Smooth muscle cell (in vitro differentiated cells): ENCODE data around the gene LDB1. TPM values are rescaled to one million over a fixed set of nuclear protein-coding genes. Genes with fewer than 3 reads are reported as not detected.

Experiments
- DNase-seq: peaks from one replicate; lab custom pipeline; 2025; ENCODE audit not compliant: unreplicated experiment; lab: John Stamatoyannopoulos, UW
- H2AFZ ChIP-seq: fragments of 200-600 bp; sonication (generic); 2 replicates; pipeline ENCODE4 v1.6.0; 2016; ENCODE audit warnings: antibody characterized with exemption, low read depth, mild to moderate bottlenecking
- H3F3A ChIP-seq: fragments of 200-600 bp; sonication (generic); 2 replicates; pipeline ENCODE4 v1.6.0; 2017; ENCODE audit warnings: antibody characterized with exemption, low read depth
- H3K27ac ChIP-seq: fragments of 200-600 bp; sonication (generic); 2 replicates; pipeline ENCODE4 v1.5.1; 2016; ENCODE audit warnings: low read depth, mild to moderate bottlenecking
- H3K27me3 ChIP-seq: fragments of 200-600 bp; sonication (generic); 2 replicates; pipeline ENCODE4 v1.6.1; 2016; ENCODE audit warnings: low read depth, mild to moderate bottlenecking
- H3K36me3 ChIP-seq: fragments of 200-600 bp; sonication (generic); 2 replicates; pipeline ENCODE4 v1.5.1; 2016; ENCODE audit warnings: low read depth
- H3K4me1 ChIP-seq: fragments of 200-600 bp; sonication (generic); 2 replicates; pipeline ENCODE4 v1.5.1; 2016; ENCODE audit warnings: low read depth
- H3K4me2 ChIP-seq: fragments of 200-600 bp; sonication (generic); 2 replicates; pipeline ENCODE4 v1.6.0; 2016; ENCODE audit warnings: mild to moderate bottlenecking
- H3K4me3 ChIP-seq: fragments of 200-600 bp; sonication (generic); 2 replicates; pipeline ENCODE4 v1.5.1; 2016; ENCODE audit warnings: mild to moderate bottlenecking
- H3K79me2 ChIP-seq: fragments of 200-600 bp; sonication (generic); 2 replicates; pipeline ENCODE4 v1.6.0; 2016; ENCODE audit warnings: low read depth, mild to moderate bottlenecking
- H3K9ac ChIP-seq: fragments of 200-600 bp; sonication (generic); 2 replicates; pipeline ENCODE4 v1.6.0; 2016; ENCODE audit warnings: low read depth
- H3K9me3 ChIP-seq: fragments of 200-600 bp; sonication (generic); replicated peaks from 2 replicates; pipeline ENCODE4 v1.5.1; 2016; ENCODE audit warnings: low read depth
- H4K20me1 ChIP-seq: fragments of 200-600 bp; sonication (generic); 2 replicates; pipeline ENCODE4 v1.6.0; 2016; ENCODE audit warnings: low read depth
- CTCF ChIP-seq: fragments of 200-600 bp; sonication (generic); IDR thresholded peaks from 2 replicates; pipeline ENCODE4 v1.5.1; 2017; ENCODE audit warnings: borderline replicate concordance, mild to moderate bottlenecking, antibody characterized with exemption; ENCODE audit not compliant: insufficient read depth, poor library complexity, severe bottlenecking
- WGBS: methylation state at CpG from one replicate; pipeline ENCODE4 v1.1.7; 2016; ENCODE audit warnings: low lambda C conversion rate; 5-methylcytosine and 5-hydroxymethylcytosine counted together
- polyA plus RNA-seq: library from polyadenylated mRNA; unstranded; fragments of >200 nt; fragmentation: Nextera tagmentation; extraction: Ambion mirVana; gene quantifications from 2 replicates; pipeline ENCODE4 v1.2.1, GENCODE V29; 2016
- total RNA-seq: library from RNA; depleted of rRNA; stranded (reverse); fragments of >200 nt; gene quantifications from 2 replicates; pipeline ENCODE4 v1.2.3, GENCODE V29; 2014

LDB1 gene
- total and polyA plus RNA-seq, 2 experiments from 2014 or later, result 34.4 to 52.5 TPM

GRCh38 chr10:102096449-102096848 is 23.7 kb downstream of the LDB1 start:
- Histone ChIP-seq H4K20me1 (no peaks in the 10 kb centered on the region), H3K4me3 (no peak overlapping the region), H3K79me2 (no peaks in the 10 kb centered on the region), H2AFZ (no peak overlapping the region), H3K27ac (no peak overlapping the region), H3K36me3 (no peaks in the 10 kb centered on the region), H3K9ac (no peak overlapping the region), H3K4me2 (no peak overlapping the region), H3K27me3 (no peaks in the 10 kb centered on the region), H3K9me3 (no peaks in the 10 kb centered on the region), H3F3A (no peaks in the 10 kb centered on the region), H3K4me1 (no peaks in the 10 kb centered on the region)
- 97% methylated on average over 7 of the region's 7 CpGs for WGBS
- DNase-seq, result no peak
- TF ChIP-seq CTCF, result no peak

- WGBS, result 94% methylated on average over 2 of the region's 2 CpGs
- H3K4me3 ChIP-seq, result no peak overlapping the region
- H3K4me1 ChIP-seq, result no peaks in the 10 kb centered on the region
- H2AFZ ChIP-seq, result no peak overlapping the region
- no peak overlapping the region for H3K4me2 ChIP-seq
- H3F3A ChIP-seq, result no peaks in the 10 kb centered on the region
- no peaks in the 10 kb centered on the region for H3K9me3 ChIP-seq
- H3K27ac ChIP-seq, result no peak overlapping the region
- H3K79me2 ChIP-seq, result no peaks in the 10 kb centered on the region
- H3K36me3 ChIP-seq, result no peaks in the 10 kb centered on the region
- H3K27me3 ChIP-seq, result no peaks in the 10 kb centered on the region
- no peak for TF ChIP-seq CTCF
- H4K20me1 ChIP-seq, result no peaks in the 10 kb centered on the region
- DNase-seq, result no peak
- H3K9ac ChIP-seq, result no peak overlapping the region
These were observed 29.4 kb downstream of the LDB1 start for GRCh38 chr10:102090772-102091171.

GRCh38 chr10:102086196-102086595 is 34.0 kb downstream of the LDB1 start:
- DNase-seq, result no peak
- no peak overlapping the region for H3K9ac ChIP-seq
- H4K20me1 ChIP-seq, result no peaks in the 10 kb centered on the region
- H3K9me3 ChIP-seq, result no peaks in the 10 kb centered on the region
- WGBS, result 91% methylated on average over 8 of the region's 8 CpGs
- no peak overlapping the region for H3K4me3 ChIP-seq
- no peaks in the 10 kb centered on the region for H3K79me2 ChIP-seq
- H3K36me3 ChIP-seq, result no peaks in the 10 kb centered on the region
- H3K4me1 ChIP-seq, result no peaks in the 10 kb centered on the region
- no peak for TF ChIP-seq CTCF
- H3F3A ChIP-seq, result no peaks in the 10 kb centered on the region
- no peak overlapping the region for H3K27ac ChIP-seq
- no peak overlapping the region for H2AFZ ChIP-seq
- H3K27me3 ChIP-seq, result no peaks in the 10 kb centered on the region
- H3K4me2 ChIP-seq, result no peak overlapping the region

- Histone ChIP-seq H3K9ac (no peak overlapping the region), H3K9me3 (no peaks in the 10 kb centered on the region), H4K20me1 (no peaks in the 10 kb centered on the region), H3K36me3 (no peaks in the 10 kb centered on the region), H2AFZ (no peak overlapping the region), H3K4me3 (no peak overlapping the region), H3K4me1 (no peaks in the 10 kb centered on the region), H3K4me2 (no peak overlapping the region), H3K27me3 (no peaks in the 10 kb centered on the region), H3K27ac (no peak overlapping the region), H3F3A (no peaks in the 10 kb centered on the region), H3K79me2 (no peaks in the 10 kb centered on the region)
- no peak for TF ChIP-seq CTCF
- WGBS, result 98% methylated on average over 3 of the region's 3 CpGs
- no peak for DNase-seq
These were observed 34.8 kb downstream of the LDB1 start for GRCh38 chr10:102085336-102085735.
